GM12892 (cell line): ENCODE measurements around the gene CPLX1.

Experiments
- POLR2A ChIP-seq: IDR thresholded peaks from 2 replicates; pipeline ENCODE4 v1.6.1; 2011; ENCODE audit warnings: low read depth, low read length, control low read depth
- TAF1 ChIP-seq: IDR thresholded peaks from 2 replicates; pipeline ENCODE4 v1.6.1; 2011; ENCODE audit warnings: low read depth, mild to moderate bottlenecking, control low read depth, low read length, borderline replicate concordance

- TF ChIP-seq TAF1 (no peak), POLR2A (no peak)
Observed at GRCh38 chr4:858041-858481, 32.1 kb upstream of the CPLX1 start.
